Thoracic aorta (tissue), 2 donors: ENCODE data around the gene ENPP6. TPM values are rescaled to one million over a fixed set of nuclear protein-coding genes. Genes with fewer than 3 reads are reported as not detected.

Source experiments
- ATAC-seq: fragments of 150-250 bp; one replicate; pipeline ENCODE4 v1.8.0; 2017; ENCODE audit warnings: low read depth; ENCODE audit not compliant: insufficient number of reproducible peaks, low FRiP score
- DNase-seq: peaks from one replicate; pipeline ENCODE4 v3.0.0-alpha.2; 2020; ENCODE audit warnings: low spot score
- H3K27ac ChIP-seq, 2 donors: fragments of 200-600 bp; sonication (generic); 1 replicate in 1 of 2; 2 replicates in 1 of 2; pipeline ENCODE4 v1.5.1; 2016; ENCODE audit warnings: mild to moderate bottlenecking in 2 of 2, moderate library complexity in 2 of 2
- H3K27me3 ChIP-seq: fragments of 200-600 bp; sonication (generic); replicated peaks from 2 replicates; pipeline ENCODE4 v1.6.0; 2016; ENCODE audit warnings: mild to moderate bottlenecking; ENCODE audit not compliant: insufficient read depth
- H3K36me3 ChIP-seq: fragments of 200-600 bp; sonication (generic); one replicate; pipeline ENCODE4 v1.5.1; 2016
- H3K4me1 ChIP-seq, 2 donors: fragments of 200-600 bp; sonication (generic); 1 replicate in 1 of 2; 2 replicates in 1 of 2; pipeline versions ENCODE4 v1.5.1 to v1.6.0; 2016; ENCODE audit warnings: low read depth in 2 of 2, mild to moderate bottlenecking in 1 of 2; ENCODE audit not compliant: control insufficient read depth in 1 of 2
- H3K4me3 ChIP-seq: fragments of 200-600 bp; sonication (generic); 2 replicates; pipeline ENCODE4 v1.5.1; 2016; ENCODE audit warnings: mild to moderate bottlenecking
- H3K9me3 ChIP-seq: fragments of 200-600 bp; sonication (generic); 2 replicates; pipeline ENCODE4 v1.5.1; 2016
- total RNA-seq, 2 donors: library from RNA; depleted of rRNA; stranded (reverse); fragments of >200 nt; gene quantifications; one replicate each; pipeline versions ENCODE4 v1.1.0 to v1.2.3, GENCODE V29; 2016
- TF ChIP-seq, protein P1 (sequence below): fragments of 200-600 bp; sonication (generic); IDR thresholded peaks from one replicate; pipeline ENCODE4 v1.5.1; 2019; ENCODE audit warnings: antibody characterized with exemption

ENPP6 gene
- total RNA-seq, 2 donors from 2014 or later, result 0.27 to 2.0 TPM

DNA sequence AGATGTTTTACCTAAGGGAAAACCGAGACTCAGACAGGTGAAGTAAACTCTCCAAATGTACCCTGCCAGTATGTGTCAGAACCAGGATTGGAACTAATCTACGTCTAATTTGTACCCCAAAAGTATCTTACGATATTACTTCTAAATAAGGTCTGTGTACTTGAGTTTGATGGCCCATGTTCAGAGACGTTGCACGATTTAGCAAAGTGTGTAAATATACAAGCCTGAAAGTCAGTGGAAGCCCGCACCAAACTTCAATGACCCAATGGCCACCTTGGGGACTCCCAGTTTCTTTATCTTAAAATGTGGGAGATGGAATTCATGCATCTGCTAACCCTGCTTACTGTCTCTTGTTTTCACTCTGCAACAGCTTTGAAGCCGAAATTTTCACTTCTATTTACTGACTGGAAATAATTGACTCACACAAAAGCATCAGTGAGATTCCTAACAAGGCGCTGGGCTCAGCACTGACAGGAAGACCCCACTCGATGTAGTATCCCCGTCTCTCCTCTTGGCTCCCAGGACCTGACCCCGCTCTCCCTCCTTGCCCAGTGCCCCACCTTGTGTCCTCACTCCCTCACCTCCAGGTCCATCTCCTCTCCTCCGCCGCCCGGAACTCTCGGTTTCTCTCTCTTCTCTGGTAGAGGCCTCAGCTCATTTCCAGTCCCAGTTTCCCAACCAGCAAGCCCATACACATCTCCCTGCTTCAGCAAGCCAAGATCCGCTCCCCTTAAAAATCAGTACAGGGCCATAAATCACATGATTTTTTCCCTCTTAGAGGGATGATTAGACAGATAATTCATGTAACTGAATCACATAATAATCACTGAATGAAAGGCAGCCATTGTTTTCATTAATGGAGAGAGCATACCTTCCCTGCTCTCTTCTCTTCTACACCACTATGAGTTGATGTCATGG lies 42.8 kb downstream of the ENPP6 start:
- TF ChIP-seq, protein P1, sequence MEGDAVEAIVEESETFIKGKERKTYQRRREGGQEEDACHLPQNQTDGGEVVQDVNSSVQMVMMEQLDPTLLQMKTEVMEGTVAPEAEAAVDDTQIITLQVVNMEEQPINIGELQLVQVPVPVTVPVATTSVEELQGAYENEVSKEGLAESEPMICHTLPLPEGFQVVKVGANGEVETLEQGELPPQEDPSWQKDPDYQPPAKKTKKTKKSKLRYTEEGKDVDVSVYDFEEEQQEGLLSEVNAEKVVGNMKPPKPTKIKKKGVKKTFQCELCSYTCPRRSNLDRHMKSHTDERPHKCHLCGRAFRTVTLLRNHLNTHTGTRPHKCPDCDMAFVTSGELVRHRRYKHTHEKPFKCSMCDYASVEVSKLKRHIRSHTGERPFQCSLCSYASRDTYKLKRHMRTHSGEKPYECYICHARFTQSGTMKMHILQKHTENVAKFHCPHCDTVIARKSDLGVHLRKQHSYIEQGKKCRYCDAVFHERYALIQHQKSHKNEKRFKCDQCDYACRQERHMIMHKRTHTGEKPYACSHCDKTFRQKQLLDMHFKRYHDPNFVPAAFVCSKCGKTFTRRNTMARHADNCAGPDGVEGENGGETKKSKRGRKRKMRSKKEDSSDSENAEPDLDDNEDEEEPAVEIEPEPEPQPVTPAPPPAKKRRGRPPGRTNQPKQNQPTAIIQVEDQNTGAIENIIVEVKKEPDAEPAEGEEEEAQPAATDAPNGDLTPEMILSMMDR, result no peak
- Histone ChIP-seq H3K36me3 (no peaks in the 10 kb centered on the region), H3K9me3 (no peaks in the 10 kb centered on the region), H3K4me1 (no peaks in the 10 kb centered on the region), H3K27ac (no peak overlapping the region), H3K4me3 (no peak overlapping the region), H3K27me3 (no peaks in the 10 kb centered on the region)
- ATAC-seq (no peak), DNase-seq (no peak)

DNA sequence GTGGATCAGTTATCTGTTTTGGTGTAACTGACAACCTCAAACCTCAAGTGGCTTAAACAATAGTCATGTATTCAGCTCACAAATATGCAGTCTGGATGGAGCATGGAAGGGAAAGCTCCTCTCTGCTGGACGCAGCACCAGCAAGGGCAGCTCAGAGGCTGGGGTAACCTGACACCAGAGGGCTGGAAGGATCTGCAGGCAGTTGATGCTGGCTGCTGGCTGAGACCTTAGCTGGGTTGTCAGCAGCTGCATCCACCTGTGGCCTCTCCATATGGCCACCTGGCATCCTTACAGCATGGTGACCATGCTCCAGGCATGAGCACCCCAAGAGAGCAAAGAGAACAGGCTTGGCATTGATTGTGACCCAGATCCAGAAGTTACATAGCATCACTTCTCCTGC lies 46.7 kb downstream of the ENPP6 start:
- Histone ChIP-seq H3K4me3 (no peak overlapping the region), H3K27ac (no peak overlapping the region), H3K4me1 (peaks cover 0 to 6% of the 10 kb centered on the region in 2 donors), H3K36me3 (no peaks in the 10 kb centered on the region), H3K27me3 (no peaks in the 10 kb centered on the region), H3K9me3 (no peaks in the 10 kb centered on the region)
- ATAC-seq, result no peak
- TF ChIP-seq, protein P1, result no peak
- no peak for DNase-seq

DNA sequence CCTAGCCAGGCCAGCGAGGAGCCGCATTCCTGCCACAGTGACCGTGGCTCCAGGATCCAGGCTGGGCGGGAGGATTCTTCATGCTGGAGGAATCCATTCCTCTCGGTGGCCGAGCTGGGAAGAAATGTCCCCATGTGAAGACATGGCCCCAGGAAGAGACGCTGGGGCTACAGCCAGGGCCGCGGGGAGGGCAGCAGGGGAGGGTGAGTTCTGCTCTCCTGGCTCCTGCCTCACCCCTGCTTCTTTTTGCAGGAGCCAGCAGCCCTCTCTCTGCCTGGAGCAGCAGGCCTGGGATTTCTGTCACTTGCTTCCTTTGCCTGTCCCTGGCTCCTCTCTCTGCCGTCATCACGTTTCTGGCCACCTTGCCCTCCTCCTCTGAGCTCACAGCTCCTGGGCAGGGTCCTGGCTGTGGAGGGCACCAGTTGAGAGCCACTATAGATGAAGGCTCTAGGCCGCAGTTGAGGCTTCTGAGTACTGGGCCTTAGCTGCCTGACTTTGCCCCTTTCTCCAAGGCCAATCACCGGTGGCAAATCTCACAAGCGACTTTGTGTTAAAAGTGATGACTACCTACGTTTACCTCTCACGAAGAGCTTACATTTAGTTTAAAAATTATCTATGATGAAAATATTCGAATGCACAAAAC lies 48.3 kb downstream of the ENPP6 start:
- no peak for ATAC-seq
- Histone ChIP-seq H3K36me3 (no peaks in the 10 kb centered on the region), H3K27me3 (no peaks in the 10 kb centered on the region), H3K4me3 (no peak overlapping the region), H3K9me3 (no peaks in the 10 kb centered on the region), H3K27ac (no peak overlapping the region), H3K4me1 (peaks cover 0 to 6% of the 10 kb centered on the region in 2 donors)
- DNase-seq, result no peak
- TF ChIP-seq, protein P1, result no peak

DNA sequence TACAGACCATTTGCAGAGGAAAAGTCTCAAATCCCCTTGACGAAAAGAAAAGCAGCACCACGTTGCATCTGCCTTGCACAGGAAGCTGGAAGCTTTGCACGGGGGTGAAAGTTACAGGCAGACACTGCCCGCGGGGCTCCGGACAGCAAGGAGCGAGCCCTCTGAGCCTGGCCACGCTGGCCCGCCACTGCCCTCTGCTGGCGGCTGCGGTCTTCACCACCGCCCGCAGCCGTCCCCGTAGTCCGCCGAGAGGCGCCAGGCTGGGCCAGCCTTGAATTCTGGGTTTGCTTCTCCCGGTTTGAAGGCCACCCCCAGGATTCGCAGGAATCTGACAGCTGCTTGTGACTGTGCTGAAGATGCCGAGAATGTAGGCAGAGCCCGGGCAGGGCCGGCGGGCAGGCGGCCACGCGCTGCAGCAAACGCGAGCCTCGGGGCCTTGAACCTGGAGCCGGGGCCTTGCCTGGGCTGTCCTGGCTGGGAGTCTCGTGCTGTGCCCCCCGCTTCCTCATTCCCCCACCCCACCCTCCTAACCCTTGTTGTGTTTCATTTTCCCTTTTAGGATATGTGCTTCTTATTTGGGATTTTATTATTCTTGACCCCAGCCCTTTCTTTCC lies 49.2 kb downstream of the ENPP6 start:
- H3K9me3 ChIP-seq, result no peaks in the 10 kb centered on the region
- H3K4me1 ChIP-seq, result peaks cover 0 to 6% of the 10 kb centered on the region in 2 donors
- peak overlapping the region; percentile 36 for H3K4me3 ChIP-seq
- peak; percentile 71 for ATAC-seq
- no peaks in the 10 kb centered on the region for H3K36me3 ChIP-seq
- DNase-seq, result no peak
- H3K27me3 ChIP-seq, result no peaks in the 10 kb centered on the region
- no peak overlapping the region for H3K27ac ChIP-seq
- TF ChIP-seq, protein P1, result peak; percentile 96

DNA sequence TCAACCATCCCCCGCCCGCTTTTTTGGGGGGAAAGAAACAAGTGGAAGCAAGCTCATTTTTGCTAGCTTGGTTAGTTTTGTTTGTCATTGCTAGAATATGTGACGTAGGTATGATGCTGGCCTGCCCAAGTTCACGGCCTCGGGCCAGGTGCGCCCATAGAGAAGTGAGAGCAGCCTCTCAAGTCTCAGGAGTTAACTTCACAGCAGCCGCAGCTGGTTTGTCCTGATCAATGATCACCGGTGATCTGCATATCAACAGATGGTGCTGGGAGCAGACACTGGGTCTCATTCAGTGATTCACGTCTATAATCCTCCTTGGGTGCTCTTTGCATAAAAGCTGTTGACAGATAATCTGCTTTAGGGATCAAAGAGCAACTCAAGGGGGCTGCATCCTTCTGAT lies 50.1 kb downstream of the ENPP6 start:
- no peak for DNase-seq
- TF ChIP-seq, protein P1, result no peak
- H3K4me1 ChIP-seq, result peaks cover 0 to 6% of the 10 kb centered on the region in 2 donors
- no peak for ATAC-seq
- H3K27me3 ChIP-seq, result no peaks in the 10 kb centered on the region
- no peaks in the 10 kb centered on the region for H3K9me3 ChIP-seq
- no peak overlapping the region for H3K4me3 ChIP-seq
- no peaks in the 10 kb centered on the region for H3K36me3 ChIP-seq
- no peak overlapping the region for H3K27ac ChIP-seq
